Thyroid gland (tissue), 4 donors: ENCODE data around the gene WNT9B.

Source experiments
- POLR2A ChIP-seq, 2 donors: fragments of 450-650 bp; IDR thresholded peaks; one replicate each; pipeline ENCODE4 v1.6.1; 2017; ENCODE audit warnings: antibody characterized with exemption in 2 of 2, mild to moderate bottlenecking in 2 of 2, moderate library complexity in 1 of 2
- TF ChIP-seq, protein P1 (sequence below), 6 experiments: fragments of 200-600 bp in 3 of 6; fragments of 450-650 bp in 3 of 6; sonication (generic) in 3 of 6; IDR thresholded peaks; one replicate each; pipeline ENCODE4 v1.5.1; 2016 to 2019; ENCODE audit warnings: antibody characterized with exemption in 6 of 6, mild to moderate bottlenecking in 2 of 6, inconsistent platforms in 1 of 6, moderate library complexity in 1 of 6

DNA sequence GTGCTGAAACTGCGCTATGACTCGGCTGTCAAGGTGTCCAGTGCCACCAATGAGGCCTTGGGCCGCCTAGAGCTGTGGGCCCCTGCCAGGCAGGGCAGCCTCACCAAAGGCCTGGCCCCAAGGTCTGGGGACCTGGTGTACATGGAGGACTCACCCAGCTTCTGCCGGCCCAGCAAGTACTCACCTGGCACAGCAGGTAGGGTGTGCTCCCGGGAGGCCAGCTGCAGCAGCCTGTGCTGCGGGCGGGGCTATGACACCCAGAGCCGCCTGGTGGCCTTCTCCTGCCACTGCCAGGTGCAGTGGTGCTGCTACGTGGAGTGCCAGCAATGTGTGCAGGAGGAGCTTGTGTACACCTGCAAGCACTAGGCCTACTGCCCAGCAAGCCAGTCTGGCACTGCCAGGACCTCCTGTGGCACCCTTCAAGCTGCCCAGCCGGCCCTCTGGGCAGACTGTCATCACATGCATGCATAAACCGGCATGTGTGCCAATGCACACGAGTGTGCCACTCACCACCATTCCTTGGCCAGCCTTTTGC lies 25.0 kb downstream of the WNT9B start:
- TF ChIP-seq, protein P1, sequence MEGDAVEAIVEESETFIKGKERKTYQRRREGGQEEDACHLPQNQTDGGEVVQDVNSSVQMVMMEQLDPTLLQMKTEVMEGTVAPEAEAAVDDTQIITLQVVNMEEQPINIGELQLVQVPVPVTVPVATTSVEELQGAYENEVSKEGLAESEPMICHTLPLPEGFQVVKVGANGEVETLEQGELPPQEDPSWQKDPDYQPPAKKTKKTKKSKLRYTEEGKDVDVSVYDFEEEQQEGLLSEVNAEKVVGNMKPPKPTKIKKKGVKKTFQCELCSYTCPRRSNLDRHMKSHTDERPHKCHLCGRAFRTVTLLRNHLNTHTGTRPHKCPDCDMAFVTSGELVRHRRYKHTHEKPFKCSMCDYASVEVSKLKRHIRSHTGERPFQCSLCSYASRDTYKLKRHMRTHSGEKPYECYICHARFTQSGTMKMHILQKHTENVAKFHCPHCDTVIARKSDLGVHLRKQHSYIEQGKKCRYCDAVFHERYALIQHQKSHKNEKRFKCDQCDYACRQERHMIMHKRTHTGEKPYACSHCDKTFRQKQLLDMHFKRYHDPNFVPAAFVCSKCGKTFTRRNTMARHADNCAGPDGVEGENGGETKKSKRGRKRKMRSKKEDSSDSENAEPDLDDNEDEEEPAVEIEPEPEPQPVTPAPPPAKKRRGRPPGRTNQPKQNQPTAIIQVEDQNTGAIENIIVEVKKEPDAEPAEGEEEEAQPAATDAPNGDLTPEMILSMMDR (IDR thresholded peaks at IDR 0.05): peak in 4 of 6 experiments; percentile 29 to 63 (median 58)
- no peak for TF ChIP-seq POLR2A (IDR thresholded peaks at IDR 0.05)
